ENCODE results near the gene PDIK1L.

The PDIK1L gene

GRCh38 chr1:26168410-26169197 lies 57.0 kb downstream of the PDIK1L start, which contains the start of gene C1orf232:
C1orf232 (minus strand) TSS chr1:26168963; CDS start chr1:26168499, 464 bp downstream.
- peaks cover 18% of the 10 kb centered on the region for H3K4me1 ChIP-seq (ENCODE audit: control insufficient read depth, insufficient read depth, low read length)
- peak within 1 kb of the TSS; percentile 72 for H3K27ac ChIP-seq (ENCODE audit: low read depth, low read length)
- peak within 1 kb of the TSS; percentile 83 for H3K4me3 ChIP-seq (ENCODE audit: low read depth, low read length)
- H3K27me3 ChIP-seq (ENCODE audit: control insufficient read depth, insufficient read depth, low read length), result peaks cover 13% of the 10 kb centered on the region
- H3K36me3 ChIP-seq (ENCODE audit: control insufficient read depth, insufficient read depth, low read length), result peaks cover 8% of the 10 kb centered on the region
- no peaks in the 10 kb centered on the region for H3K9me3 ChIP-seq (ENCODE audit: control insufficient read depth, insufficient read depth, low read length)
- H3K9ac ChIP-seq (ENCODE audit: low read depth, low read length), result peak within 1 kb of the TSS; percentile 78

- Histone ChIP-seq H3K4me1 (ENCODE audit: control insufficient read depth, insufficient read depth, low read length) (peaks cover 18% of the 10 kb centered on the region), H3K9ac (ENCODE audit: low read depth, low read length) (no peak overlapping the region), H3K36me3 (ENCODE audit: control insufficient read depth, insufficient read depth, low read length) (peaks cover 8% of the 10 kb centered on the region), H3K9me3 (ENCODE audit: control insufficient read depth, insufficient read depth, low read length) (no peaks in the 10 kb centered on the region), H3K27ac (ENCODE audit: low read depth, low read length) (no peak overlapping the region), H3K27me3 (ENCODE audit: control insufficient read depth, insufficient read depth, low read length) (0 out of 2 replicates have a peak, but pooled peaks cover 8% of the 10 kb centered on the region), H3K4me3 (ENCODE audit: low read depth, low read length) (peak overlapping the region; percentile 83; the same call in 1 of the 2 replicates)
Measured at GRCh38 chr1:26169198-26169554, 57.6 kb downstream of the PDIK1L start.

GRCh38 chr1:26169669-26170471 lies 58.2 kb downstream of the PDIK1L start, which contains the start of gene ZNF593:
ZNF593 (plus strand) TSS chr1:26169908; CDS start chr1:26169984, 76 bp downstream.
- Histone ChIP-seq H3K4me1 (ENCODE audit: control insufficient read depth, insufficient read depth, low read length) (peaks cover 18% of the 10 kb centered on the region), H3K27me3 (ENCODE audit: control insufficient read depth, insufficient read depth, low read length) (0 out of 2 replicates have a peak, but pooled peaks cover 8% of the 10 kb centered on the region), H3K36me3 (ENCODE audit: control insufficient read depth, insufficient read depth, low read length) (peaks cover 8% of the 10 kb centered on the region), H3K9me3 (ENCODE audit: control insufficient read depth, insufficient read depth, low read length) (no peaks in the 10 kb centered on the region), H3K9ac (ENCODE audit: low read depth, low read length) (peak within 1 kb of the TSS; percentile 78), H3K4me3 (ENCODE audit: low read depth, low read length) (peak within 1 kb of the TSS; percentile 83), H3K27ac (ENCODE audit: low read depth, low read length) (peak within 1 kb of the TSS; percentile 72)

- Histone ChIP-seq H3K36me3 (ENCODE audit: control insufficient read depth, insufficient read depth, low read length) (peaks cover 8% of the 10 kb centered on the region), H3K27me3 (ENCODE audit: control insufficient read depth, insufficient read depth, low read length) (0 out of 2 replicates have a peak, but pooled peaks cover 4% of the 10 kb centered on the region), H3K9ac (ENCODE audit: low read depth, low read length) (0 out of 2 replicates have a peak overlapping the region, but pooled peaks have one; percentile 78), H3K4me1 (ENCODE audit: control insufficient read depth, insufficient read depth, low read length) (peaks cover 13% of the 10 kb centered on the region), H3K9me3 (ENCODE audit: control insufficient read depth, insufficient read depth, low read length) (no peaks in the 10 kb centered on the region), H3K4me3 (ENCODE audit: low read depth, low read length) (peak overlapping the region; percentile 83), H3K27ac (ENCODE audit: low read depth, low read length) (no peak overlapping the region)
Measured at GRCh38 chr1:26170472-26170821, 58.8 kb downstream of the PDIK1L start.

- Histone ChIP-seq H3K4me3 (ENCODE audit: low read depth, low read length) (peak within 1 kb of the TSS; percentile 83; the same call in 1 of the 2 replicates), H3K27ac (ENCODE audit: low read depth, low read length) (no peak within 1 kb of the TSS), H3K9ac (ENCODE audit: low read depth, low read length) (no peak within 1 kb of the TSS), H3K27me3 (ENCODE audit: control insufficient read depth, insufficient read depth, low read length) (no peaks in the 10 kb centered on the region), H3K9me3 (ENCODE audit: control insufficient read depth, insufficient read depth, low read length) (no peaks in the 10 kb centered on the region), H3K4me1 (ENCODE audit: control insufficient read depth, insufficient read depth, low read length) (peaks cover 9% of the 10 kb centered on the region), H3K36me3 (ENCODE audit: control insufficient read depth, insufficient read depth, low read length) (peaks cover 8% of the 10 kb centered on the region)
Measured at GRCh38 chr1:26171084-26172072, 59.8 kb downstream of the PDIK1L start, which contains the start of gene ZNF593OS. ZNF593OS (minus strand) TSS chr1:26171832; CDS start chr1:26171661, 171 bp downstream.

Measured in HUES48 (cell line).